ENCODE data around the gene CST9.
"Not testable (repeated sequence)": the region's sequence is repeated elsewhere in the genome, so short reads cannot be mapped to it uniquely, and the experiment has no call there.

CST9 gene

DNA sequence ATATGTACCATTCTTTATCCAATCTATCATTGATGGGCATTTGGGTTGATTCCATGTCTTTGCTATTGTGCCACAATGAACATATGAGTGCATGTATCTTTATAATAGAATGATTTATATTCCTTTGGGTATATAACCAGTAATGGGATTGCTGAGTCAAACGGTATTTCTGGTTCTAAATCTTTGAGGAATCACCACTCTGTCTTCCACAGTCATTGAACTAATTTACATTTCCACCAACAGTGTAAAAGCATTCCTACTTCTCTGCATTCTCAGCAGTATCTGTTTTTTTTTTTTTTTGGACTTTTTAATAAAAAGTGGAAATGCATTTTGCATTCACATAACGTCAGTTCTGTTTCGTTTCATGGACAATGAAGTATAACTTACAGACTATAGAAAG, 16.7 kb upstream of the CST9 start:
- DNase-seq, result not testable (repeated sequence)

GRCh38 chr20:23620670-23621386, 15.1 kb upstream of the CST9 start:
- DNase-seq, result not testable (repeated sequence)

- no peak for DNase-seq
Observed at GRCh38 chr20:23614163-23614562, 8.4 kb upstream of the CST9 start.

DNA sequence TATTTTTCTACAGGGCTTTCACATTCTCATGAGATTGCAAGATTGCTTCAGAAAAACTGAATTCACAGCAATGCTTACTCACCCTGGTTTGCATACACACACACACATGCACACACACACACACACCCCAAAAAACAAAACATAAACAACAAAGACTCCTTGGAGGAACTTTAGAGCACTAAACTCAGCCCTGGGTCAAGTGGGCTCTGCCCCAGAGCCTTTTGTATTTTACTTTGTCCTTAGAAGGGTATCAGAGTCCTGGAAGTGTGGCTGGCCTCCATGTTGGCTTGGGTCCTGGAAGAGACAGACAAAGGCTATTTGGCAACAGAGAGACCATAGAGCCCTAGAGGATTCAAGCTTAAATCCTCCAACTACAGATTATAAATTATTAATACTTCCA, 8.0 kb upstream of the CST9 start:
- DNase-seq, result no peak

- DNase-seq, result no peak
Observed at GRCh38 chr20:23612396-23612795, 6.7 kb upstream of the CST9 start.

DNA sequence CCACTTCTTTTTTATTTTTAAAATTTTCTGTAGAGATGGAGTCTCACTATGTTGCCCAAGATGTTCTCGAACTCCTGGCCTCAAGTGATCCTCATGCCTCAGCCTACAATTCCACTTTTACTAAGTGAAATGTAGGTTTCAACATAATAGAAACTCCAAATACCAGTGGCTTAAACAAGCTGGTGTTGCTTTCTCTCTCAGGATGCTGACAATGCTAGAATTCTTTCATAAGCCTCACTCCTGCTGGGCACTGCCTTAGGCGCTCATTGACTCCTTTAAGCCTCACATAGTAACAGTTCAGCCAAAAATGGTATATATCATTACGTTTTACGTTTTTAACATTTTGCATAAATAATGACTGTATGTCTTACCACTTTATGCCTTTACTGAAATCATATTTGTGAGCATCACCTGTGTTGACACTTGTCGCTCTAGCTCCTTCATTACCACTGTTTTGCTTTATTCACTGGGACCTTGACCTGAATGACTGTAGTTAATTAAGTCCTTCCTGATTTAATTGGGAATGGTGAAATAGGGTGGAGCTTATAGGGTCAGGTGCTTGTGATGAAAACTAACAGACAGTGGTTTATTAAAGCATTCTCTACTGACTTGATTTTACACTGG, 3.9 kb upstream of the CST9 start:
- no peak for DNase-seq

DNA sequence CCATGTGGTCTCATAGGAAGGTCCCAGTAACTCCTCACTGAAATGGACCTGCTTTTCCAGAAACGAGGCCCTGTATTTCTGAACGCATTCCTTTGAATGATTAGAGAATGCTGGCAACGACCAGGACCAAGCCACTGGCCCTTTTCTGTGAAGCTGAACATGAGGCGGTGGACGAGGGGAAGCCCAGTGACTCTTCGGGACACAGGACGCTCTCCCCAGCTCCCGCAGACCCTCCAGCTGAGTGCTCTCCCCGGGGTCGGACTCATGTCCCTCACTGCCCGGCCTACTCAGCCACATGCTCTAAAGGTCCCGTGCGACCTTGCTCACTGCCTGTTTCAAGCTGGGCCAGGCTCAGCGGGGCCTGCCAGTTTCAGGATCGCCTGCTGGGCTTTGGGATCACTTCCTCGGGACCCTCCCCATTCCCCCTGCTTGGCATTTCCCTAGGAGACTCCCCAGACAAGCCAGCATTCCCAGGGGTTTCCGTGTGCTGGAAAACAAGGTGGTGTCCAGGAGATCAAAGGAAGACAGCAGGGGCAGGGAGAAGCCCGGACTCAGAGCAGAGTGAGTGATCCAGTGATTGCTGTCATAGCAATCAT, 2.6 kb upstream of the CST9 start:
- DNase-seq, result no peak

GRCh38 chr20:23607497-23608245, 2.0 kb upstream of the CST9 start:
- no peak for DNase-seq

- peak; percentile 45 for DNase-seq
Observed at GRCh38 chr20:23606652-23607049, 934 bp upstream of the CST9 start.

DNA sequence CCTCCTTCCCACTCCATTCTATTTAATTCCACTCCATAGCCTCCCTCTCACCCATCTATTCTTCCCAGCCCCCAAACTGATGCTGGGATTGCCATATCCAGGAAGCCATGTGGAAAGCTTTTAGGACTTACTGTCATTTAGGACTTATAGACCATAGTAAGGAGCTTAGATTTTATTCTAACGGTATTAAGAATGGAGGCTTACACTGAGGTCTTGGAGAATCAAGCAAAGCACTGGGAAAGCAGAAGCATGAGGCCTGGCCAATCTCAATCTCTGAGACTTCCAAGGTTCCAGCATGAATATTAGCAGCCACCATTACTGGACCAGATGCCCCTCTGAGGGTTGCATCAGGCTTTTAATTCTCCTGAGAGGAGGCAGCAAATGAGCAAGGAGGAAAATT, 1.4 kb downstream of the CST9 start:
- no peak for DNase-seq

DNA sequence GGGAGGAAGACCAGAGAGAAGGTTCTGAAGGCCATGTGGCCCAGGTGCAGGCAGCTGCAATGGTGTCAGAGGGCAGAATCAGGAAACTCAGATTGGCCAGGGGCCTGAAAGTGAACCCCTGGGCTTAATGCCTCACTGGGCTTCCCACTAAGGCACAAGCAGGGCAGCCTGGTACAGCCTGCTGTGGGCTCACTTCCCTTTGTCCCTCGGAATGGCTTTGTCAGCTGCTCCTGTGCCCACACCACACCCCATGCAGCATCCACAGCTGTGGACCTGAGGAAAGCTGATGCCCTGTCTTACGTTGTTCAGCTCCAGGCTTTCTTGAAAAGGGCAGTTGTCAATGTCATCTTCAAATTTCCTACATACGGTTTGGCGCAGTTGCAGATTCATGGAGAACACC, 2.4 kb downstream of the CST9 start:
- DNase-seq, result no peak

DNA sequence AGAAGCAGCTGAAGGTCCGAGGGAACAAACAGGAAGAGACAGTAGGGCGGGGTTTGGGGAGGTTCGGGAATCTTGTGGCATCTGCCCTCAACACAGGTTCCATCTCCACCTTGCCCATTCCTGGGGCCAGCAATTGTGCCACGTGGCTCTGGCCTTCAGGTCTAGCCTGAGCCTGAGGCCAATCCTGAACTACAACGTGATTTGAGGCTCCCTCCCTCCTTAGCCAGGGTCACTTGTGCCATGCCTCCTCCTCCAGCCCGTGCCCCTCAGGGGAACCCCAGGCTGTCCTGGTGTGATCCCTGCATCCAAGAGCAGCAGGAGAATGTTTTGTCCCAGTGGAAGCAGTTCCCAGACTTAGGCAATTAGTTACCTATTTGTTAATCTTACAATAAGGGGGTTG, 3.0 kb downstream of the CST9 start:
- no peak for DNase-seq

DNA sequence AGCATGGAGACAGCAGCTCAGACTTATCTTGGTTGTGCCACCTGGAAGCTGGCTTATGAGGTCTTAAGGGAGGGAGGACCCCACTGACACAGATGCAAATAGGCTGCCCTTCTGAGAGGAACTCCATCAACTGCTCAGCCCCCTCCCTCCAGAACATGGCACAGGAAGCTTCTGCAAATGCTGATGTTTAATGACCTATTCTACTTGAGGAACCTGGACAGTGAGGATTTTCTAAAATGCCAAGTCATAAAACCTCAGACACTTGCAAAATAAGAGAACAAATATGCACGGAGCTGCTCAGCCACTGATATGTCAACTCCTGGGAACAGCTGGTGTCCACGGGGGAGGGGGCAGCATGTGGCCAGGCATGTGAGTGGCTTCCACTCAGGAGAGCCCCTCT, 3.5 kb downstream of the CST9 start:
- no peak for DNase-seq

DNA sequence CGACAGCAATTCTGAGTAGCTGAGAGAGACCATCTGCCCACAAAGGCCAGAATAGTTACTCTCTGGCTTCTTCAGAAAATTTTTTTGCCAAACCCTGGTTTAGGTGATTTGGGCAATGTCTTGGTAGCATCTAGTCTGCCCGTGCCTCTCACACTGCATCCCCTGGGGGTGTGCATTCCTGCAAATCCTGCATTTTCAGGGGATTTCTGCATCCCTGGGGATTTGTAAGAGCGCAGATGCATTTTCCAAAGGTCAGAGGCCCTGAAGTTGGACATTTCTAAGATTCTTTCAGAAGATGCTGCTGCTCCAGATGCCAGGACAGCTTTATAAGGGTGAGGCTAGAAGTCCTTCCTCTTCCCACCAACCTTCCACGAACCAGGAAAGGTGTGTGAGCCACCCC, 4.0 kb downstream of the CST9 start:
- no peak for DNase-seq

DNA sequence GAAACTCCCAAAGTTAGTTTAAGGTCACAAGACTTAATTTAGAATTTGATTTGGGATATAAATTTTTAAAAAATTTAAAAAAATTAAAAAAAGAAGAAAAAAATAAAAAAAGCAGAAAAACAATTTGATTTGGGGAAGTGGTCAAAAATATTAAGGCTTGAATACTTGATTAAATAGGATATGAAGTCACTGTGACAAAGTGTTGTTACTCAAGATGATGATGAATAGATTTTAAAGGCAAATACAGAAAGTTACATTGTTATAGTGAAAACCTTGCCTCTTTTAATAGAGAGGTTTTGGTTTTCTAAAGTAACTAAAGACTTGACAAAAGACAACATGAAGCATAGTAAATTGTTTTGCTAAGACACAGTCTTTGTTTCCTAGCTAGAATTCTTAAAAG, 7.2 kb downstream of the CST9 start:
- DNase-seq, result no peak

DNA sequence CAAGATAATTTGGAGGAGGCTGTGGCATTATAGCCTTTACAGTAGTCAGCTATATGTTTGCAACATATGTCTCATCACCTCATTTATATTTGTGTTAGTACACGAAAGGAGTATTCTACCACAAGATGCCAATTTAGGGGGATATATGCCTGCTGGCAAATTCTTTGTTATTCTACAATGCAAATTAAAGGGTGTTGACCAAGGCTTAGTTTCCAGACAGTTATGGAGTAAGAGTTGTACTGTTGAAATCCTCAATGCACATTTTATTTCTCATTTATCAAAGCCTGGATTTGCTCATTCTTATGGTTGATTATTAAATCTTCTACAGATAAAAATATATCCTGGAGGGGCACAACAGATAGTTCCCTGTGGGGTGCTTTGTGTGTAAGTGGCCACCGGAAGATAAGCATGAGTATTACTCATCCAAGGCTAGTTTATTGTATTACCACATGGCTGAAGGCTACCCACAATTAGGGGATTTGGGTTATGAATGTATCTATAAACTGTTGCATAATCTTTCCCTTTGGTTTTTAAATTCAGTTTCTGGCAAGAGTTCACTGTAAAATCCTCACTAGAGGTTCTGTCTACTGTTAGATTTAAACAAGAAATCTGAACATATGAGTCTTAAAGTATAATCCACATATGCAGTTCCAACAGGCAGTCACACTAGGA, 9.0 kb downstream of the CST9 start:
- no peak for DNase-seq

DNA sequence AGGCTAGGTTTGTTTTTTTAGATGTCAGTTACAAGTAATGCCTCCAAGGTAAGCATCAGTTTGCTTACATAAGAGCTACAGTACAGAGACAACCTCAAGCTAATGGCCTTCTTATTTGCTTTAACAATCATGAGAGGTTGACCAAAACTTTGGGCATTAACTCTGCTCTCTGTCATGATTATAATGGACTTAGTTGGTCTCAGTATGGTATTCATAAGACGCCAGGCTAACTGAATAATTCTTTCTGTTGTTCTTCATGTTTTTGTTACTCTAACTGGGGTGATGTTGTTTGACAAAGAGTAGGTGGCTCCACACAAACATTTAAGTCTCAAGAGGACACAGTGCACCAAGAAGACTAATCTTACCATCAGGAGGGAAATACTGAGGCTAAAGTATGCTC, 9.8 kb downstream of the CST9 start:
- DNase-seq, result no peak

- no peak for DNase-seq
Observed at GRCh38 chr20:23588434-23589403, 17.0 kb downstream of the CST9 start.

DNA sequence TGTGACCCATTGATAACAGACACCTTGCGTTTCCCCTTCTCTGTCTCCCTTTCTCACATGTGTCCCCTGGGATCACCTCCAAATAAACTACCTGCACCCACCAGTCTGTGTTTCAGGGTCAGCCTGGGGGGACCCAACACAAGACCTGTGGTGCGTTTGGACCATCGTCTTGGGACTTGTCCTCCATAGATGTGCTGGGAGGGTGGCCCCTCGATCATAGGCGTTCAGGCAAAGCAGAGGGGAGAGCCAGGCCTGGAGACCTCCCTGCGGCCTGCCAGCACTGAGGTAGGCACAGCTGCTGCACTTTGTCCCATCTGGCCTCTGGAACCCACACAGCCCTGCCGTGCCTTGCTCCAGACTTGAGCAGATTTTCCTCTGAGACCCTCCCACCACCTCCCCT, 18.1 kb downstream of the CST9 start:
- no peak for DNase-seq

DNA sequence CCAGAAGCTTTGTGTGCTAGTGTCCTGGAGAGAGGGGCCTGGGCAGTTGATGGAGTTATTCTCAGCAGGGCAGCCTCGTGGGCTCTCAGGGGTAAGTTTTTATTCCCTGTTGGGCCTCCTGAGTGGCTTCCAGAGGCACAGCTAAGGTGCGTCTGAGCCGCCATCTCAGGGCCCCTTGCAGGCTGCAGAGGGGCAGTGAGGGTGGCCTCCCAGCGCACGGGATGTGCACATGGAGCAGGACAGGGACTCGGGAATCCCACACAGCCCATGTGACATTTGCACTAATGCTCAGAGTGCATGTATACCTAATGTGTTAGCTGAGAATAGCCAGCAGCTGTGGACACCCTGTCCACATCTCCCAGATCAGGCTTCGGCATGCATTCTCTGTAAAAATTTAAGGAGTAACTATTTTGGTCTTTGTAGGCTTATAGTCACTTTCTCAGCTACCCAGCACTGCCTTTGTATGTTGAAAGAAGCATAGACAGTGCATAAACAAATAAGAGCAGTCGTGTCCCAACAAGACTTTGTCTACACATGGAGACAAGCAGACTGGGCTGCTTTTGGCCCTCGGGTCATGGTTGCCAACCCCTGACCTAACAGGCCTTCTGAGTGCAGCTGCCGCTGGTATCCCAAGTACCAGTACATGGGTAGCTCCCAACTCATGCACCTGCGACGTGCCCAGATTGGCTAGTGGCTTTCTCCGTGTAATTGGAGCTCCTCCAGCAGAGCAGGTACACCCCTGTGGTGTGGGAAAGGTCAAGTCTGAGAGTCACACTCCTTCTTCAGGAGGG, 18.8 kb downstream of the CST9 start:
- DNase-seq, result no peak
